ENCODE results near the gene ATP1B2. TPM values are rescaled to one million over a fixed set of nuclear protein-coding genes. Genes with fewer than 3 reads are reported as not detected.

ATP1B2 gene
- total RNA-seq, 1 experiment from 2014 or later, result 29.1 TPM

- POLR2A ChIA-PET, result no interaction called here
- H3K9me3 Mint-ChIP-seq, result no peaks in the 10 kb centered on the region
Observed at GRCh38 chr17:7697828-7698588, 47.3 kb downstream of the ATP1B2 start.

GRCh38 chr17:7700510-7700909, 49.8 kb downstream of the ATP1B2 start:
- POLR2A ChIA-PET, result interaction anchor here (1.0 kb wide), 1 partner anchor 33 kb away, joined by 3 read pairs; no protein-coding TSS in a partner anchor
- Mint-ChIP-seq H3K36me3 (peaks cover 11% of the 10 kb centered on the region), H3K27me3 (ENCODE audit: low read depth) (no peaks in the 10 kb centered on the region; the same call in 1 of the 2 replicates), H3K4me3 (no peak overlapping the region), H3K9me3 (no peaks in the 10 kb centered on the region), H3K27ac (no peak overlapping the region; the same call in 1 of the 2 replicates), H3K4me1 (peaks cover 17% of the 10 kb centered on the region)
- CTCF ChIA-PET, result interaction anchor here (2.3 kb wide), 1 partner anchor 13 kb away, joined by 17 read pairs; the partner anchor contains the start of genes TP53 and WRAP53
- no peak for ATAC-seq
- DNase-seq (ENCODE audit: low spot score), result no peak
- no peak for TF ChIP-seq NR3C1 (CRISPR knock-in tag; conservative IDR thresholded peaks at IDR 0.05; ENCODE audit: low read depth)
- no peak for TF ChIP-seq NFATC4 (CRISPR knock-in tag; IDR thresholded peaks at IDR 0.05)
- no peak for TF ChIP-seq GTF2I (CRISPR knock-in tag; conservative IDR thresholded peaks at IDR 0.05)
- TF ChIP-seq ERG (CRISPR knock-in tag; IDR thresholded peaks at IDR 0.05), result no peak
- no peak for TF ChIP-seq ZNF317 (CRISPR knock-in tag; IDR thresholded peaks at IDR 0.05; ENCODE audit: borderline replicate concordance, low read depth)
- no peak for TF ChIP-seq ZMAT4 (CRISPR knock-in tag; IDR thresholded peaks at IDR 0.05)

More at GRCh38 chr17:7697828-7698588, 47.3 kb downstream of the ATP1B2 start:
- no peak for ATAC-seq
- no peak overlapping the region for H3K4me3 Mint-ChIP-seq
- CTCF ChIA-PET, result no interaction called here
- H3K4me1 Mint-ChIP-seq, result peaks cover 2% of the 10 kb centered on the region; the same call in 1 of the 2 replicates
- TF ChIP-seq PRRX2 (CRISPR knock-in tag; IDR thresholded peaks at IDR 0.05) (no peak), ELF4 (CRISPR knock-in tag; IDR thresholded peaks at IDR 0.05; ENCODE audit: low read depth) (no peak), E2F1 (CRISPR knock-in tag; IDR thresholded peaks at IDR 0.05) (no peak), OVOL2 (CRISPR knock-in tag; IDR thresholded peaks at IDR 0.05; ENCODE audit: borderline replicate concordance) (no peak), TEAD4 (CRISPR knock-in tag; IDR thresholded peaks at IDR 0.05) (no peak), GRHL2 (CRISPR knock-in tag; IDR thresholded peaks at IDR 0.05; ENCODE audit: insufficient replicate concordance, severe bottlenecking) (no peak), TEAD1 (CRISPR knock-in tag; IDR thresholded peaks at IDR 0.05) (no peak), ZNF423 (CRISPR knock-in tag; IDR thresholded peaks at IDR 0.05) (no peak), USF2 (CRISPR knock-in tag; IDR thresholded peaks at IDR 0.05) (no peak), AR (CRISPR knock-in tag; IDR thresholded peaks at IDR 0.05) (no peak), ZNF263 (CRISPR knock-in tag; IDR thresholded peaks at IDR 0.05; ENCODE audit: low read depth) (no peak), CREM (CRISPR knock-in tag; IDR thresholded peaks at IDR 0.05) (no peak)
- H3K27ac Mint-ChIP-seq, result no peak overlapping the region
- no peak for DNase-seq (ENCODE audit: low spot score)
- H3K27me3 Mint-ChIP-seq (ENCODE audit: low read depth), result no peaks in the 10 kb centered on the region
- peaks cover 22% of the 10 kb centered on the region for H3K36me3 Mint-ChIP-seq

All from WTC11 (cell line).